GM21381 (cell line): Measurements from ENCODE around the gene ZMIZ1.

Experiments
- ATAC-seq: cut with Tn5 transposase; IDR thresholded peaks from one replicate; pipeline ENCODE4 v1.9.1; 2021; ENCODE audit warnings: mild to moderate bottlenecking, moderate library complexity; ENCODE audit not compliant: unreplicated experiment

ZMIZ1 gene

GRCh38 chr10:79079054-79079397 is 10.3 kb downstream of the ZMIZ1 start:
- ATAC-seq: no peak

GRCh38 chr10:79079490-79080355 is 11.0 kb downstream of the ZMIZ1 start:
- ATAC-seq: no peak

DNA sequence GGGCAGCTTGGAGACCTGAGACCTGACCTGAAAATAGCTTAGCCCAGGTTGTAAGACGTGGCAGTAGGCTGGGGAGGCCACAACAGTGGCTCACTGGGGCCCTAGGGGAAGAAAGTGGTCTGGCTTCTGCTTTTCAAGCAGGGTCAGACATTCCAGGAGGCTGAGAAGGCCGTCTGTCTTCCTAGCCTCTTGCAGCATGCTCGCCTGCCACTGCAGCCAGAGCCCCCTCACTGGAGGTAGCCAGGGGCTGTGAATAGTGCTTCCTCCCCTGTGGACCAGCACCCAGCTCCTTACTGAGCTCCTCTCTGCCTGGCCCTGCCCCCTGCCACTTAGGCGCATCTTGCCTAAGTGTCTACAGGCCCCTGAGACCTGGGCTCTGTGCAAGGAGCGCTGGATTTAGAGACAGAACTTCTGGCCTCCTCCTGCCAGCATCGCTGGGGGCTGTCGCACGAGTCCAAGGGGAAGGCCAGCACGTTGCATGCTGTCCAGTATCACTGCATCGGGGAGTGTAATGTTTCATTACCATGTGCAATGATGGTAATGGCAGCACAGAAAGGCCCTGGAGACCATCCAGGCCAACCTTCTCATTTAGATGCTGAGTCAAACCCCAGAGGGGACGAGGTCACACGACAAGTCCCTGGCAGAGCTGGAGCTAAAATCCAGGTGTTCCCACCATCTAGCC is 12.7 kb downstream of the ZMIZ1 start:
- no peak for ATAC-seq

DNA sequence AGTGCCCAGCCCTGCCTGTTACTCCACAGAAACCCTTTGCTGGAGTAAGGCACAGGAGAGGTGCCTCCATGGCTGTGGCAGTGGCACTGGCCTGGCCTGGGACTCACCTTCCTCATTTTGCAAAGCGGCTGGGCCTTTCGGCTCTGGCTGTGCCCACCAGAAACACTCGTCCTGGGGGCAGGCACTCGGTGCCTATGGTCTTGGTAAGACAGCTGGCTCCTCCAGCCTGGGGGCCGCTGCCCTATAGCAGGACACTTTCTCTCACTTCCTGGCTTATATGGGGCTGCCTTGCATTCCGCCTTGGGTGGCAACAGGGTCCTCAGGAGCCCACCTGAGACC is 13.2 kb downstream of the ZMIZ1 start:
- no peak for ATAC-seq

- no peak for ATAC-seq
These were observed 14.1 kb downstream of the ZMIZ1 start for GRCh38 chr10:79082631-79083596.

GRCh38 chr10:79084012-79084971 is 15.5 kb downstream of the ZMIZ1 start:
- no peak for ATAC-seq

DNA sequence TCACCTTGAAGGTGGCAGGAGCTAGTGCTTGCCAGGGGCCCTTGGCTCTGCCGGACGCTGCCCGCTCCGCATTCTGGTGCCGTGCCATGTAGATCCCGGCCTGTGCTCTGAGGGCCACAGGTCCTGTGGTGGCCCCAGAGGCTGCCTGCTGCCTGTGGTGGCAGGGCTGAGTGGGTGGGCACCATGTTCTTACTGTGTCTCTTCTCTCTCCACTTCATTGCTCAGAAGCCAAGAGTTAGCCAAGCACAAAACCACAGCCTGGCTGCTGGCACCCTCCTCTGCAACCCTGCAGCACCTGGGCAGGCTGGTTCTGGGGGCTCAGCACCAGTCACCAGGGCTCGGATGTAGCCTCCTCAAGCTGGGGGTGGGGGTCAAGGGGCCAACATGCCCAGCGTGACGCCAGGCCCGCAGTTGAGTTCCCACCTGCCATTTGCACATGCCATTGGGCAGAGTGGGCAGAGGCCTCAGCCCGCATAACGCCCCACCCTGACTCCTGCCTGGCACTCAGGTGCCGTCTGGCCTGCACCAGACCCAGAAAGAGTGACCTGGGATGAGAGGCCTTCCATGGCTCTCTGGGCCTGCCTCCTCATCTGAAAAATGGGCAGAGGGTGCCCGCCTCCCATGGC is 16.3 kb downstream of the ZMIZ1 start:
- ATAC-seq: peak; percentile 45

DNA sequence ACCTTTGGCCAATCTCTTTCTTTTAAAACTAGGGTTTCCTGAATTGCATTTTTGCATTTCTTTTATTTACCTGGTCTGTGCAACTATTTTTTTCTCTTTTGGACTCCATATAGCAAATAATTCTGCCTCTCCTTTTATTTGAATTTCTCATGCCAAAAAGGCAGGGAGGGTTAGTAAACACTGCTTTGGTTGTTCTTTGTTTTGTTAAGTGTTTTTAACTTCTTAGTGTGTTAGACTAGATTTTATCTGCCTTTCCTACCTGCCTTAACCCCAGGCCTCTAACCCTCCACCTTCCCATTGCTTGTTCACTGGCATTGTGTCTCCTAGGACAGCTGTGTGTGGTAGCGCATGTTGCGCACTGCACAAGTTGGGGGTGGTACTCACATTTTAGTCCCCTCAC is 18.1 kb downstream of the ZMIZ1 start:
- ATAC-seq: no peak

- no peak for ATAC-seq
These were observed 19.0 kb downstream of the ZMIZ1 start for GRCh38 chr10:79087721-79088120.

DNA sequence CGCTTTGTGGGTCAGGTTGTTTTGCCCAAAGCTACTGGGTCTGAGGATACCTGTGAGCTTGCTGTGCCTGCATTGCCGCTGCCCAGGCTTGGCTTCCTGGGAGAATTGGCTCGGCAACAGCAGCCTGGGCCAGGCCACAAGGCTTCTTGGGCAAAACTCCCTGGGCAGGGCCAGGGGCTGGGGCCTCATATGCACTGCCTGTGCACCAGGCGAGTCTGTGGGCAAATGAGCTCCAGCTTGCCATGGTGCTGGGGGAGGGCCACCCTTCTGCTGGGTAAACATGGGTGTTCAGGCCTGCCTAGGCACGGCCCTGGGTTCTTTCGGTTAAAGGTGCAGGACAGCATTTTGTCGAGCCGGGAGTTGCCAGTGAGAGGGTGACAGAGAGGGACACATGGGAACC is 19.4 kb downstream of the ZMIZ1 start:
- no peak for ATAC-seq

GRCh38 chr10:79088613-79089355 is 20.0 kb downstream of the ZMIZ1 start:
- no peak for ATAC-seq

GRCh38 chr10:79089632-79090031 is 20.9 kb downstream of the ZMIZ1 start:
- ATAC-seq: no peak

DNA sequence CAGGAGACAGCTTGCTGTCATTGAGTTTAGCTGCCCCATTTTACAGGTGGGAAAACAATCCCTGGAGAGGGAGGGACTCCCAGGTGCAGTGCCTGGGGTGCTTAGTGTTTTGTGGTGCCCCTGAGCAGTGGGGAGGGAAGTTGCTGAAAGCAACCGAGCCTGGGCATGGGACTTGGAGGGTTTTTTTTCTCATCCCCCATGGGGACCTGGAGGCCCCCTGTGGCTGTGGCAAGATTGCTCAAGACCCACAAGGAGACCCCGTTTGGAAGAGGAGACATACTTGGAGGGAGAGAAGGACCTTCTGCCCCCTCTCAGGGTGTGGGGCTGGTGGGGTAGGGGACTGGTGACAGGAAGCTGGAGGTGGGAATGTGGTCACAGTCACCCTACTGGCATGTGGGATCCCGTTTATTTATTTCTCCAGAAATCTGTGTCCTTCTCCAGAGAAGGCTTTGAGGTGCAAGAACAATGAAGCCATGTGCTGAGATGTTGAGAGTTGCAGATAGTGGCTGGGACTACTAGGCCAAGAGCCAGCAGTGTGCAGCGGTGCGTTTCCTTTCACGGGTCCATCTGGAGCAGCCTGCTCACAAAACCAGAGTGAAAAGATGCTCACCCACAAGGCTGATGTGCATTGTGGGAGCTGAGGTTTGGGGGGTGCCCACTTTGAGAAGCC is 21.5 kb downstream of the ZMIZ1 start:
- ATAC-seq: no peak

DNA sequence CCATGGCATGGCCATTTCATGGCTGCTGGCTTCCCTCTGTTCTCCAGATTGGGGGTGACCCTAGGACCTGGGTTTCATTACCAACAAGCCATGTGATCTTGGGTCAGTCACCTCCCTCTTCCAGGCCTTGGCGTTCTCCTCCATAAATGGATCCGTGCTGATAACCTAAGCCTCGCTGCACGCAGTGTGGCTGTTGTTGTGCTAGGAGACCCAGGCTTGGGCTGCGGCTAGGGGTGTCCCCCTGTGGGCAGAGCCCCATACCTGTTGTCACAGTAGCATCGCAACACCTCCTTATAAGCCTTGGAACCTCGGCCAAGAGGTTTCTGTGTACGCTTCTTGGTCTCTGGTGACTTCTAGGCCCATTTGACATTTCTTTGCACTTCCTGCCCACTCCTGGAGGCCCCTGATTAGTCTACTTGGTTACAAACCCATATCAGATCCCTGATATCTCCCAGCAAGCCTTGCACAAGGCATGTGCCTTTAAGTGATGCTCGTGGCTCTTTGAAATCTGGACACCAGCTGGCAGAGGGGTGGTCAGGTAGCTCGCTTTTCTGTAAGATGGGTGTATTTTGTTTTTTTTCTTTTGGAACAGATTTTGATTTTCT is 23.6 kb downstream of the ZMIZ1 start:
- ATAC-seq: no peak

DNA sequence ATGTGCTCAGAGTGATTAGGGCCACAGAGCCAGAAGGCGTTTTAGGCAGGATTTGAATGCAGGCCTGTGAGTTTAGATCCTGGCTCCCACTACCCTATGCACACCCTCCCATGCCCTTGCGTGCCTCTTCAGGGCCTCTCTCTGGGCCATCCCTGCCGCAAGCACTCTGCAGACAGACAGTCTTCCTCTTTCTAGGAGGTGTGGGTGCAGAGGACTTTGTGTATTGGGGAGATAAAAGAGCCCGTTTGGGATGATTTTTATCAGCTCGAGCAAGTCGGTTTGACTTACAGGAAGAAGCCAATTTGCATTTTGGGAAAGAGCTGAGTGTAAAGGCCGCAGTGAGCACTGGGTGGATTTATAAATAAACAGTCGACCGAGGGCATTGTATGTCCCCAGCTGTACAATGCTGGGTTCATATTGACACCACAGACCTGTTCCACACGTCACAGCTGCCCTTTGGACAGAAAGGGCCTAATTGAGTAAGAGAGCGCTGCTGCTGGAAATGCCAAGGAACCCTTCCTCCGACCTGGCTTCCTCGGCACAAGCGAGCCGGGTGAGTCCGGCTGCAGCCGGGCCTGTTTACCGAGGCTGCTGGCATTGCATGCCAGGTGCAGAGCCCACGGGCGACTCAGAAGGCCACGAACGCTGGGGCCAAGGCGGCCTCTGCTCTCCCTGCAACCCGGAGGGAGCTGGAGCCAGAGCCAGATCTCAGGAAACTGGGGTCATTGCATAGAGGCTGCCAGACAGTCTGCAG is 25.1 kb downstream of the ZMIZ1 start:
- ATAC-seq: peak; percentile 36

GRCh38 chr10:79094412-79095175 is 25.8 kb downstream of the ZMIZ1 start:
- ATAC-seq: no peak

GRCh38 chr10:79095316-79095715 is 26.6 kb downstream of the ZMIZ1 start:
- no peak for ATAC-seq
